ENCODE results near the gene RASGRP1.

- TF ChIP-seq CTCF (optimal IDR thresholded peaks at IDR 0.05 in 1 of 3, IDR thresholded peaks at IDR 0.05 in 1 of 3, conservative IDR thresholded peaks at IDR 0.05 in 1 of 3; ENCODE audit: extremely low read depth in 1 of 3, insufficient read depth in 2 of 3, low read length in 3 of 3) (no peak), EZH2 (IDR thresholded peaks at IDR 0.05; ENCODE audit: low read length) (no peak)
These were observed 110.5 kb downstream of the RASGRP1 start, which contains the start of gene FAM98B for GRCh38 chr15:38453971-38454695.

Data from keratinocyte (primary cell).